ENCODE measurements around the gene CGB1.
"Not testable (repeated sequence)": the region's sequence is repeated elsewhere in the genome, so short reads cannot be mapped to it uniquely, and the experiment has no call there.

Gene CGB1

GRCh38 chr19:49059053-49059452 is 22.4 kb upstream of the CGB1 start:
- TF ChIP-seq CTCF (IDR thresholded peaks at IDR 0.05; ENCODE audit: low read depth, low read length, missing control alignments) = no peak
- in situ Hi-C loops (cut with HindIII; ENCODE audit: low sequenced_read_pairs) = no loop called here
- no peak overlapping the region for H3K4me3 ChIP-seq (ENCODE audit: low read depth, low read length)
- DNase-seq (ENCODE audit: low read depth) = no peak

GRCh38 chr19:49058562-49058961 is 21.9 kb upstream of the CGB1 start:
- no peak overlapping the region for H3K4me3 ChIP-seq (ENCODE audit: low read depth, low read length)
- peak; percentile 18 for DNase-seq (ENCODE audit: low read depth)
- in situ Hi-C loops (cut with HindIII; ENCODE audit: low sequenced_read_pairs) = no loop called here
- no peak for TF ChIP-seq CTCF (IDR thresholded peaks at IDR 0.05; ENCODE audit: low read depth, low read length, missing control alignments)

- DNase-seq (ENCODE audit: low read depth) = no peak
- H3K4me3 ChIP-seq (ENCODE audit: low read depth, low read length) = peak within 1 kb of the TSS; percentile 53
- no peak for TF ChIP-seq CTCF (IDR thresholded peaks at IDR 0.05; ENCODE audit: low read depth, low read length, missing control alignments)
- in situ Hi-C loops (cut with HindIII; ENCODE audit: low sequenced_read_pairs) = no loop called here
These were observed 21.0 kb upstream of the CGB1 start, which contains the start of gene CGB7 for GRCh38 chr19:49057636-49058234. CGB7 (minus strand) TSS chr19:49057749; CDS start chr19:49055375, 2,374 bp downstream.

- in situ Hi-C loops (cut with HindIII; ENCODE audit: low sequenced_read_pairs); DNase-seq (ENCODE audit: low read depth): not testable (repeated sequence)
- H3K4me3 ChIP-seq (ENCODE audit: low read depth, low read length) = peak overlapping the region; percentile 53
These were observed 20.4 kb upstream of the CGB1 start for GRCh38 chr19:49056902-49057596.

GRCh38 chr19:49056101-49056901 is 19.6 kb upstream of the CGB1 start:
- peak; percentile 30 for TF ChIP-seq CTCF (IDR thresholded peaks at IDR 0.05; ENCODE audit: low read depth, low read length, missing control alignments)
- peak overlapping the region; percentile 53 for H3K4me3 ChIP-seq (ENCODE audit: low read depth, low read length)
- in situ Hi-C loops (cut with HindIII; ENCODE audit: low sequenced_read_pairs) = no loop called here
- DNase-seq (ENCODE audit: low read depth) = no peak

- H3K4me3 ChIP-seq (ENCODE audit: low read depth, low read length); in situ Hi-C loops (cut with HindIII; ENCODE audit: low sequenced_read_pairs); DNase-seq (ENCODE audit: low read depth): not testable (repeated sequence)
These were observed 13.8 kb upstream of the CGB1 start for GRCh38 chr19:49050376-49051033.

GRCh38 chr19:49049834-49050233 is 13.1 kb upstream of the CGB1 start:
- H3K4me3 ChIP-seq (ENCODE audit: low read depth, low read length); DNase-seq (ENCODE audit: low read depth); in situ Hi-C loops (cut with HindIII; ENCODE audit: low sequenced_read_pairs): not testable (repeated sequence)

- H3K4me3 ChIP-seq (ENCODE audit: low read depth, low read length); DNase-seq (ENCODE audit: low read depth); in situ Hi-C loops (cut with HindIII; ENCODE audit: low sequenced_read_pairs): not testable (repeated sequence)
These were observed 12.3 kb upstream of the CGB1 start, which contains the start of gene CGB8 for GRCh38 chr19:49049011-49049410. CGB8 (minus strand) TSS chr19:49049111; CDS start chr19:49048739, 372 bp downstream.

- H3K4me3 ChIP-seq (ENCODE audit: low read depth, low read length); in situ Hi-C loops (cut with HindIII; ENCODE audit: low sequenced_read_pairs); DNase-seq (ENCODE audit: low read depth): not testable (repeated sequence)
These were observed 6.9 kb upstream of the CGB1 start, which contains the start of gene CGB5 for GRCh38 chr19:49043548-49043947. CGB5 (plus strand) TSS chr19:49043848; CDS start chr19:49044210, 362 bp downstream.

- DNase-seq (ENCODE audit: low read depth); in situ Hi-C loops (cut with HindIII; ENCODE audit: low sequenced_read_pairs); H3K4me3 ChIP-seq (ENCODE audit: low read depth, low read length): not testable (repeated sequence)
These were observed 6.0 kb upstream of the CGB1 start for GRCh38 chr19:49042666-49043065.

Data from astrocyte of the cerebellum (primary cell).